SU-DHL-6 (cell line): ENCODE results near the gene NCBP3.

Experiments
- CTCF ChIP-seq: fragments of 200-600 bp; sonication (generic); IDR thresholded peaks from one replicate; pipeline ENCODE4 v1.5.1; 2017; ENCODE audit warnings: antibody characterized with exemption, mild to moderate bottlenecking, low read length, moderate library complexity; ENCODE audit not compliant: insufficient read depth, poor library complexity, severe bottlenecking
- EZH2phosphoT487 ChIP-seq: fragments of 200-600 bp; sonication (generic), shearing (Covaris generic); conservative IDR thresholded peaks from 2 replicates; pipeline ENCODE4 v1.6.1; 2018; ENCODE audit warnings: mild to moderate bottlenecking, antibody characterized with exemption, low read length, moderate library complexity, mixed read lengths

- TF ChIP-seq CTCF = no peak
- TF ChIP-seq EZH2phosphoT487 = no peak
These were observed 91.3 kb downstream of the NCBP3 start for GRCh38 chr17:3754458-3755334.
